LNCAP (cell line): ENCODE data around the gene TNNI3.

Source experiments
- CTCF ChIP-seq: fragments of 450-650 bp; IDR thresholded peaks from 2 replicates; pipeline ENCODE4 v1.5.1; 2017; ENCODE audit warnings: mild to moderate bottlenecking

Gene TNNI3

GRCh38 chr19:55116232-55116858 lies 41.2 kb downstream of the TNNI3 start:
- no peak for TF ChIP-seq CTCF

GRCh38 chr19:55115446-55116065 lies 42.0 kb downstream of the TNNI3 start:
- TF ChIP-seq CTCF: no peak

GRCh38 chr19:55114566-55115145 lies 42.9 kb downstream of the TNNI3 start:
- no peak for TF ChIP-seq CTCF

- no peak for TF ChIP-seq CTCF
Observed at GRCh38 chr19:55113570-55114039, 43.9 kb downstream of the TNNI3 start.

GRCh38 chr19:55112777-55113569 lies 44.6 kb downstream of the TNNI3 start:
- no peak for TF ChIP-seq CTCF

GRCh38 chr19:55112246-55112776 lies 45.2 kb downstream of the TNNI3 start:
- TF ChIP-seq CTCF: no peak

- TF ChIP-seq CTCF: no peak
Observed at GRCh38 chr19:55111238-55111831, 46.2 kb downstream of the TNNI3 start.
